Trophoblast cell (in vitro differentiated cells and primary cell): Measurements from ENCODE around the gene PRKAR1B.

Experiments used
- DNase-seq, 2 donors: peaks; one replicate each; pipeline ENCODE4 v3.0.0-alpha.2; 2016
- H2AFZ ChIP-seq: 2 replicates; pipeline ENCODE4 v1.6.1; 2013; ENCODE audit warnings: low read length, moderate library complexity, mild to moderate bottlenecking; ENCODE audit not compliant: insufficient read depth, poor library complexity
- H2AK5ac ChIP-seq: 2 replicates; pipeline ENCODE4 v1.6.1; 2013; ENCODE audit warnings: mild to moderate bottlenecking, low read length
- H2BK120ac ChIP-seq: 2 replicates; pipeline ENCODE4 v1.6.1; 2013; ENCODE audit warnings: low read length, mild to moderate bottlenecking, moderate library complexity; ENCODE audit not compliant: insufficient read depth, poor library complexity
- H2BK12ac ChIP-seq: 2 replicates; pipeline ENCODE4 v1.6.1; 2013; ENCODE audit warnings: mild to moderate bottlenecking, low read length, moderate library complexity
- H2BK5ac ChIP-seq: 2 replicates; pipeline ENCODE4 v1.6.1; 2013; ENCODE audit warnings: low read length, low read depth, moderate library complexity, mild to moderate bottlenecking; ENCODE audit not compliant: poor library complexity
- H3K14ac ChIP-seq: 2 replicates; pipeline ENCODE4 v1.6.1; 2013; ENCODE audit warnings: mild to moderate bottlenecking, low read length
- H3K18ac ChIP-seq: 2 replicates; pipeline ENCODE4 v1.6.1; 2013; ENCODE audit warnings: mild to moderate bottlenecking, low read length
- H3K23ac ChIP-seq: 2 replicates; pipeline ENCODE4 v1.6.1; 2013; ENCODE audit warnings: low read length
- H3K27ac ChIP-seq: 2 replicates; pipeline ENCODE4 v1.5.1; 2013; ENCODE audit warnings: low read depth, mild to moderate bottlenecking, inconsistent platforms, low read length, moderate library complexity
- H3K27me3 ChIP-seq: 2 replicates; pipeline ENCODE4 v1.6.1; 2013; ENCODE audit warnings: inconsistent platforms, mild to moderate bottlenecking, low read length, moderate library complexity; ENCODE audit not compliant: insufficient read depth
- H3K36me3 ChIP-seq, 2 experiments: 1 replicate in 1 of 2; 2 replicates in 1 of 2; pipeline ENCODE4 v1.6.1; 2013; ENCODE audit warnings: low read length in 2 of 2, mild to moderate bottlenecking in 2 of 2, moderate library complexity in 1 of 2; ENCODE audit not compliant: insufficient read depth in 2 of 2, control insufficient read depth in 1 of 2
- H3K4ac ChIP-seq: 2 replicates; pipeline ENCODE4 v1.6.1; 2013; ENCODE audit warnings: low read depth, mild to moderate bottlenecking, low read length, moderate library complexity
- H3K4me1 ChIP-seq, 2 experiments: 1 replicate in 1 of 2; 2 replicates in 1 of 2; pipeline ENCODE4 v1.6.1; 2013; ENCODE audit warnings: low read length in 2 of 2, mild to moderate bottlenecking in 2 of 2, moderate library complexity in 1 of 2; ENCODE audit not compliant: insufficient read depth in 2 of 2, control insufficient read depth in 1 of 2
- H3K4me2 ChIP-seq: 2 replicates; pipeline ENCODE4 v1.6.1; 2013; ENCODE audit warnings: inconsistent platforms, mild to moderate bottlenecking, low read length, moderate library complexity
- H3K4me3 ChIP-seq: 2 replicates; pipeline ENCODE4 v1.5.1; 2013; ENCODE audit warnings: mild to moderate bottlenecking, low read depth, low read length, inconsistent platforms
- H3K79me1 ChIP-seq: one replicate; pipeline ENCODE4 v1.6.1; 2013; ENCODE audit warnings: low read length
- H3K79me2 ChIP-seq: 2 replicates; pipeline ENCODE4 v1.6.1; 2013; ENCODE audit warnings: low read length, mild to moderate bottlenecking; ENCODE audit not compliant: control insufficient read depth, insufficient read depth, poor library complexity
- H3K9ac ChIP-seq: 2 replicates; pipeline ENCODE4 v1.6.1; 2013; ENCODE audit warnings: mild to moderate bottlenecking, low read length
- H3K9me3 ChIP-seq: 2 replicates; pipeline ENCODE4 v1.6.1; 2013; ENCODE audit warnings: low read depth, mild to moderate bottlenecking, control low read depth, inconsistent platforms, low read length; ENCODE audit not compliant: insufficient read depth
- H4K12ac ChIP-seq: 2 replicates; pipeline ENCODE4 v1.6.1; 2013; ENCODE audit warnings: low read depth, mild to moderate bottlenecking, low read length, moderate library complexity
- H4K8ac ChIP-seq: 2 replicates; pipeline ENCODE4 v1.6.1; 2013; ENCODE audit warnings: low read depth, mild to moderate bottlenecking, low read length, moderate library complexity
- H4K91ac ChIP-seq: one replicate; pipeline ENCODE4 v1.6.1; 2013; ENCODE audit warnings: low read depth, mild to moderate bottlenecking, low read length, moderate library complexity
- WGBS: extraction: QIAGEN DNeasy Blood & Tissue Kit; methylation state at CpG from one replicate; pipeline ENCODE4 v1.1.7; 2013; ENCODE audit warnings: missing lambda C conversion rate; ENCODE audit not compliant: insufficient read length, insufficient coverage; ENCODE audit errors: extremely low coverage; 5-methylcytosine and 5-hydroxymethylcytosine counted together

PRKAR1B gene

DNA sequence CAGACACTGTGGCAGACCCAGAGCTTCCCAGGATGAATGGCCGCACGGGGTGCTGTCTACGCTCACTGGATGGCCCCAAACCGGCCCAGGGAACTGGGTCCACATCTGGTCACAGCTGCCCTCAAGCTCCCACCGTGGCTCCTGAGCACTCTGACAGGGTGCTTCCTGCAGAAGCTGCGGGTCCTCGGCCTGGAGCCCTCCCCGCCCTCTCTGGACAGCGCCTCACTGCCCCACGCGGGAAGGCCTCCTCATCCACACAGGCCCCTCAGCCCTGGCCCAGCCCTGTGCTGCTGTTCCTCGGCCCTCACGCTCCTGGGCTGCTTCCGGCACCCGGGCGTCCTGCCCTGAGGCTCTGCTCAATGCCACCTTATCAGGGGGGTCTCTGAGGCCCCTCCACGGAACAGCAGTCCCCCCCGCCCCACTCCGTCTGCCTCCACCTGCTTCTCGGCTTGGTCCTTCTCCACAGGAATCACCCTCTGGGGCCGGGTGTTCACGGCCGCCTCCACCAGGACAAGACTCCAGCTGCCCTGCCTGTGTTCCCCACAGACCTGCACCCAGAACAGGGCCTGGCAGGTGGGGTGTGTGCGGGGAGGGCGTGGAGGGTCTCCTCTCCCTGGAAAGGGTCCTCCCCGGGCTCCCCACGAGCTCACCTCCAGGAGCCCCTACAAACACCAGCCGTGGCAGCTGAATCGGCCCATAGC, 132.0 kb downstream of the PRKAR1B start:
- H2BK12ac ChIP-seq: no peak overlapping the region
- no peak overlapping the region for H4K12ac ChIP-seq
- H3K14ac ChIP-seq: no peak overlapping the region
- H3K4me2 ChIP-seq: no peak overlapping the region
- WGBS: no CpG with 5 or more reads among the region's 29 CpGs
- no peak overlapping the region for H2AK5ac ChIP-seq
- no peaks in the 10 kb centered on the region for H3K4me1 ChIP-seq
- H2BK120ac ChIP-seq: no peak overlapping the region
- H3K27me3 ChIP-seq: no peaks in the 10 kb centered on the region
- no peak overlapping the region for H2BK5ac ChIP-seq
- H3K4ac ChIP-seq: no peak overlapping the region
- H3K18ac ChIP-seq: no peak overlapping the region
- H3K27ac ChIP-seq: no peak overlapping the region
- no peaks in the 10 kb centered on the region for H3K79me2 ChIP-seq
- no peak overlapping the region for H3K9ac ChIP-seq
- DNase-seq: no peak
- H3K23ac ChIP-seq: no peak overlapping the region
- peaks cover 2% of the 10 kb centered on the region for H3K9me3 ChIP-seq
- no peaks in the 10 kb centered on the region for H3K79me1 ChIP-seq
- H4K91ac ChIP-seq: no peak overlapping the region
- no peak overlapping the region for H3K4me3 ChIP-seq
- H3K36me3 ChIP-seq: no peaks in the 10 kb centered on the region
- no peak overlapping the region for H2AFZ ChIP-seq
- H4K8ac ChIP-seq: no peak overlapping the region

DNA sequence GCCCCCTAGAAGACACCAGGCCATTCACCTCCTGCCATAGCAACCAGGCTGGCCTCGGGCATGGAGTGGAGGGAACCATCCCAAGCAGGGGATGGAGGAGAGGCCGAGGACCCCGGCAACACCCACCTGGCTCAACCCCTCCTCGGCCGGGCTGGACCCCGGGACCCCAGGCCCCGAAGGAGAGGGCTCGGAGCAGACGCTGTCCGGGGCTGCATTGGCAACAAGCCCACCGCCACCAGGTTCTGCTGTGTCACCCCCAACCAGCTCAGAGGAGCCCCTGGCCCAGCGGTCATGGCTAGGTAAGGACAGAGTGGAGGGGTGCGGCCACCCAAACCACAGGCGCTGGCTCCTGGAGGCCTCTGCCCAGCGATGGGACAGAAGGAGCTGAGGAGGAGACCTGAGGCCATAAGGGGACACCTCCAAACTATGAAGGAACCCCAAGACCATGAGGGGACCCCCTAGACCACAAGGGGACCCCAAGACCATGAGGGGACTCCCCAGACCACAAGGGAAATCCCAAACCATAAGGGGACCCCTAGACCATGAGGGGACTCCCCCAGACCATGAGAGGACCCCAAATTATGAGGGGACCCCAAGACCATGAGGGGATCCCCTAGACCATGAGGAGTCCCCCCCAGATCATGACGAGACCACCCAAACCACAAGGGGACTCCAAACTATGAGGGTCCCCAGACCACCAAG, 132.7 kb downstream of the PRKAR1B start:
- DNase-seq: no peak
- Histone ChIP-seq H4K91ac (no peak overlapping the region), H3K4me3 (no peak overlapping the region), H2AK5ac (no peak overlapping the region), H3K36me3 (no peaks in the 10 kb centered on the region), H3K23ac (no peak overlapping the region), H3K27me3 (no peaks in the 10 kb centered on the region), H3K79me2 (no peaks in the 10 kb centered on the region), H2BK12ac (no peak overlapping the region), H3K27ac (no peak overlapping the region), H4K8ac (no peak overlapping the region), H3K9ac (no peak overlapping the region), H3K4ac (no peak overlapping the region), H3K18ac (no peak overlapping the region), H3K4me2 (no peak overlapping the region), H3K9me3 (peaks cover 2% of the 10 kb centered on the region), H3K4me1 (no peaks in the 10 kb centered on the region), H4K12ac (no peak overlapping the region), H3K14ac (no peak overlapping the region), H2BK120ac (no peak overlapping the region), H3K79me1 (no peaks in the 10 kb centered on the region), H2BK5ac (no peak overlapping the region), H2AFZ (no peak overlapping the region)
- WGBS: no CpG with 5 or more reads among the region's 16 CpGs

DNA sequence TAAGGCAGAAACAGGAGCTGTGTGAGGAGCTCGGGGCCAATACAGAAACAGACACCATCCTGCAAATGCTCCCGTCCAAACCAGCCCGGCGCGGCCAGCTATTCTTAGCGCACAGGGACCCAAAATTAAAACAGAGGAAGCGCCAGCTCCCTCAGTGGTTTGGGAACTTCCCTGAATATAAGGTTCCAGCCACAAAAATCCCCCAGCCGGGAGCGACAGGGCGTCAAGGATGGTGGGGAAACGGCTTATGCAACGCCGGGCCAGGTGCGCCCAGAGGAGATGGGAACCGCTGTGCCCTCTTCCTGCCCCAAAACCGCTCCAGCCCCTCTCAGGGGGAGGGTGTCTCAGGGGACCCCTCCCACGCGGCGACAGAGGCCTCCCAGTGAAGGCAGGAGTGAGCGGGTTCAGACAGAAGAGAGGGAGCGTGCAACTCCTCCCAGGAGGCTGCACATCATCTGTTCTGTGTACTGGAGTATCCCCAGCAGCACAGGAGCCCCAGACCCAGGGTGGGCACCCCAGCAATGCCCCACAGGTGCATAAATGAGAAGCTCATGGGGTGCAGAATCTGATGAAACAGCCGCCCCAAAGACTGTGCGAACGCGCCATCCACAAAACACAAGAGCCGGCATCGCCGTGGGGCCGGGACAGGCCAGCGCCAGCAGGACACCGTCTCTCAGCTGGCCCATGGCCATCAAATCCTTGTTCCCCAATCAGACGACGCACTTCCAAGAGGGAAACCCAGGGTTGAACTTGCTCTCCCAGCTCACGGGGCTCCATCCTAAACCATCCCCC, 133.6 kb downstream of the PRKAR1B start:
- no peak overlapping the region for H4K91ac ChIP-seq
- no peaks in the 10 kb centered on the region for H3K79me1 ChIP-seq
- H3K4ac ChIP-seq: no peak overlapping the region
- no CpG with 5 or more reads among the region's 34 CpGs for WGBS
- peaks cover 9% of the 10 kb centered on the region for H3K9me3 ChIP-seq
- no peak overlapping the region for H4K12ac ChIP-seq
- H3K79me2 ChIP-seq: no peaks in the 10 kb centered on the region
- H4K8ac ChIP-seq: no peak overlapping the region
- no peak overlapping the region for H2AK5ac ChIP-seq
- no peak overlapping the region for H2BK5ac ChIP-seq
- no peak overlapping the region for H2BK120ac ChIP-seq
- H2BK12ac ChIP-seq: no peak overlapping the region
- no peak overlapping the region for H3K14ac ChIP-seq
- H2AFZ ChIP-seq: no peak overlapping the region
- H3K27me3 ChIP-seq: no peaks in the 10 kb centered on the region
- no peak overlapping the region for H3K4me3 ChIP-seq
- peak in 1 of 2 donors; percentile 4 for DNase-seq
- no peak overlapping the region for H3K27ac ChIP-seq
- H3K9ac ChIP-seq: no peak overlapping the region
- no peaks in the 10 kb centered on the region for H3K4me1 ChIP-seq
- H3K18ac ChIP-seq: no peak overlapping the region
- H3K23ac ChIP-seq: no peak overlapping the region
- H3K36me3 ChIP-seq: no peaks in the 10 kb centered on the region
- no peak overlapping the region for H3K4me2 ChIP-seq

DNA sequence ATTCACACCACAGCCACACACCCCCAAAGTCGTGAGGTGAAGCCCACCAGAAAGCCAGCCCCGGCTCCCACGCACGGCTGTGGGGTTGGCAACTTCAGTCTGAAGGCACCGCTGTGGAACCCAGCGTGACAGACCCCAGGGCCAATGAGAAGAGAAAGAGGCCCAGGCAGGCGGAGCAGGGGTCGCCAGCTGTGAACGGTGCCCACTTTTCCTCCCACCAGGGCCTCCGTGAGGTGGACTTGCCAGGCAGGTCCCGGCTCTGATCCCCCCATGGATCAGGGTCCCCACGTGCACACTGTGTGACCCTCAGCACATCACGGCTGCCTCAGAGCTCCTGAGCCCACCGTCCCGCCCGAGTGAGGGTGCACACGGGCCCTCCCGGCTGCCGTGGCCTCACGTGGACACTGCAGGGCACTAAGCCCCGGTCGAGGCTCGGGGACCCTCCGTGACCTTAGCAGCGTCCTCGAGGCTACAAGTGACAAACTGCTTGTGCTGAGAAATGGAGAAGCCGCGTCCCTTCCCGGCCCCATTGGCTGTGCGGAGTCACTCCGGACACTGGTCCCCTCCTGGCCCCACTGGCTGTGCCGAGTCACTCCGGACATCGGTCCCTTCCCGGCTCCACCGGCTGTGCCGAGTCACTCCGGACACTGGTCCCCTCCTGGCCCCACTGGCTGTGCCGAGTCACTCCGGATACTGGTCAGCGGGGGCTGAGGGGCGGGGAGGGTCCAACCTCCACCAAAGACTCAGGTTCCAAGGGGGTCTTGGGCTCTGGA, 135.0 kb downstream of the PRKAR1B start:
- Histone ChIP-seq H3K4me3 (no peak overlapping the region), H2BK5ac (no peak overlapping the region), H3K4ac (no peak overlapping the region), H4K91ac (no peak overlapping the region), H4K12ac (no peak overlapping the region), H3K4me2 (no peak overlapping the region), H3K27ac (no peak overlapping the region), H3K27me3 (no peaks in the 10 kb centered on the region), H2BK120ac (no peak overlapping the region), H3K4me1 (peaks cover 10 to 12% of the 10 kb centered on the region in 2 experiments), H3K79me1 (peaks cover 2% of the 10 kb centered on the region), H3K14ac (no peak overlapping the region), H3K18ac (no peak overlapping the region), H3K9me3 (peaks cover 12% of the 10 kb centered on the region), H2BK12ac (no peak overlapping the region), H3K23ac (no peak overlapping the region), H2AFZ (no peak overlapping the region), H3K9ac (no peak overlapping the region), H3K79me2 (peaks cover 3% of the 10 kb centered on the region), H3K36me3 (no peaks in the 10 kb centered on the region), H2AK5ac (no peak overlapping the region), H4K8ac (no peak overlapping the region)
- no CpG with 5 or more reads among the region's 42 CpGs for WGBS
- DNase-seq: no peak
